NCI-H2227 treated with DMSO at 0.1 percent for 48 hours (cell line): ENCODE data around the gene MPRIP.
"Not testable (repeated sequence)": the region's sequence is repeated elsewhere in the genome, so short reads cannot be mapped to it uniquely, and the experiment has no call there.

Experiments
- DNase-seq: peaks from one replicate; lab custom pipeline; 2025; lab: John Stamatoyannopoulos, UW

Gene MPRIP

DNA sequence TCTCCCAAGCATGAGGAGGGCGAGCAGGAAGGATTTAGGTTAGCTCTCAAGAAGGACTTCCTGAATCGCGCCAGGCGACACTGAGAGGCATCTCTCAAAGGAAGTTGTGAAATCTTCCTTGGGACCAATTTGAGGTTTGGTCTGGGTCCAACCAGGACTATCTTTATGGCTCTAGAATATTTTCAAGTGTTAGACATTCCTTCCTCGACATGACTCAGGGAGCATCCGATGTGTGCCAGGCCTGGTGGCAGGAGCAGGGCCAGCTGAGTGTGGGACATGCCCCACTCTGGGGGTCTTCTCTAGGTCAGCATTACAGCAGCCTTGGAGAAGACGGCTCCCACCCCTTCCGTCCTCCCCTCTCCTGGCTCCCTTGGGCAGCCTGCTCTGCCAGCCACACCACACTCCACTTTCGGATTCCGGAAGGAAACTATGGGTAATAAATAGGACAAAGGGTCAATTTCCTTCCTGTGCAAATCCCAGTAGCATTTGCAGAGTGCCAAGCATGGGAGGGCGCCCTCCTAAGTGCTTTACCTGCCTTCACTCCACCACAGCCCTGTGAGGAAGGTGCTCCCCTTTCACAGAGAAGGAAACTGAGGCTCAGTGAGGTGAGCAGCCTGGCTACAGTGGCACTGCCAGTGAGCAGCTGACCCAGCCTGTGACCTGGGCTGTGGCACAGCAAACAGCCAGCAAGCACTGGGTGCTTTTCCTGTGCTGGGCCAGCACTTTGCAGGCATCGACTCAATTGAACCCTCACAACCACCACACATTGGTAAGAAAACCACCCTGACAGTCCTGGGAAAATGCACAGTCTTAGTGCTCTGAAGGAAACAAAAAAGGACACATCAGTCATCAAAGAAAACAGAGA, 31.0 kb upstream of the MPRIP start:
- DNase-seq = not testable (repeated sequence)

DNA sequence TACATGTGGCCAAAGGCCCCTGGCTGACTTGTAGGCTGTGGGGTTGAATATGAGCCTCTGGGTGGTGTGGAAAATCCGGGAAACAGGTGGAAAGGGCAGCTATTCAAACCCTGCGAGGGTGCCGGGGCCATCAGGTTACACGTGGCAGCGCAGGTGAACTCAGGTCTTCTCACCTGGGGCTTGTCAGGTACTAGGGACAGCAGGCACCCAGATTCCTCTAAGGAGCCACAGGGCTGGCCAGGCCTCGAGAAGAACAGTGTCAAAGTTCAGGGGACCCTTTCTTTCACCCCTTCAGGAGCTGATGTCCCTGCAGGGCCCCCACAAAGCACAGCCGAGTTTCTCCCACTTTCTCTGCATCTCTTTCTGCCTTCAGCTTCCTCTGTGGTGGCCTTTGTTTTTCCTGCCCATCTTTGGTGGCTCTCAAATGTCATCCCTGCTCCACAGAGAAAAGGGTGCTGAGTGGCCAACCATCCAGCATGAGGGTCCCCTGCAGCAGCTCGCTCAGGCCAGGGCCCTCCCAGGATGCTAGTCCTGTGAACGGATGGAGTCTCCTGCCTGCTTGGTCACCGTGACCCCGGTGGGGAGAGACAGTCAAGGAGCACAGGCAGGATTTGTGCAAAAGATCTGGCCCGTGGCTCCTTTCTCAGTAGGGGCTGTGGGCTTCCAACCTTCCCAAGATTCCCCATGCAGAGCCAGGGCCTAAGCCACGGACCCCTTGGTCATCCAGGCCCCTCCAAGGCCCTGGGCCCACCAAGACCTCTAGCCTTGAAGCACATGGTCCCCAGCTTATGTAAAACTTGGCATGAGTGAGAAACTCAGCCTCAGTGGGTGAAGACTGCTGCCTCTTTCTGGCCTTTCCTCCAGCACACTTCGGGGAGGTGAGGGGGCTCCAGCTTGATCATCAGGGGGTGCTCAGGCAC, 28.2 kb upstream of the MPRIP start:
- not testable (repeated sequence) for DNase-seq

DNA sequence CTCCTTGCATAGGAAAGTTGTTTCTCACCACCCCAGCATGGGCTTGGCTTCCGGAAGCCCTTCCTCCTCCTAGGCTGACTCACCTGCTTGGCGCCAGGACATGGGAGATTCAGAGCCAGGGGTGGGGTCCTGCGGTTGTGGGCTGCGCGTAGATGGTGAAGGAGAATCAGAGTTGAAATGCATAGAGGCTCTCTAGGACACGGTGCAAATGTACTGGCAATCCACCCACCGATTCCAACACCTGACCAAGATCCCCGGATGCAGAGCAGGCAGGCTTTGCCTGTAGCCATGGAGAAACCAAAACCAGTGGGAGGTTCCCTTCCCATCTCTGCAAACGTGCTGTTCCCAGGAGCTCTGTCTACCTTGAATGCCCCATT, 27.5 kb upstream of the MPRIP start:
- not testable (repeated sequence) for DNase-seq

DNA sequence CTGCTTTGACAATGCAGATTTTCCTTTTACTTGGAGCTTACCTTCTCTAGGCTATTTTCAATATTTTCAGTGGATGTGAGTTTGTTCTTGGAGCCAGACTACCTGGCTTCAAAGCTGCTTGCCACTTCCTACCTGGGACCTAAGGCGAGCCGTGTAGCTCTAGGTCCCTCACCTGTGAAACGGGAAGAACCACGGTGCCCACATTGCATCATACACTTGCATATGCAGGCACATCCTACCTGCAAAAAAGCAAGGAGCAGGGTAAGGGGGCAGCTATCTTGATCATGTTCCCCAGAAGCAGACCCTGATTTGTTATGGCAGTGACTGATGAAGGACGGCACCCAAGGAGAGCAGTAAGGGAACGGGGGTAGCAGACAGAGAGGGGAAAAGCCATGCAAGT, 27.0 kb upstream of the MPRIP start:
- DNase-seq = no peak

DNA sequence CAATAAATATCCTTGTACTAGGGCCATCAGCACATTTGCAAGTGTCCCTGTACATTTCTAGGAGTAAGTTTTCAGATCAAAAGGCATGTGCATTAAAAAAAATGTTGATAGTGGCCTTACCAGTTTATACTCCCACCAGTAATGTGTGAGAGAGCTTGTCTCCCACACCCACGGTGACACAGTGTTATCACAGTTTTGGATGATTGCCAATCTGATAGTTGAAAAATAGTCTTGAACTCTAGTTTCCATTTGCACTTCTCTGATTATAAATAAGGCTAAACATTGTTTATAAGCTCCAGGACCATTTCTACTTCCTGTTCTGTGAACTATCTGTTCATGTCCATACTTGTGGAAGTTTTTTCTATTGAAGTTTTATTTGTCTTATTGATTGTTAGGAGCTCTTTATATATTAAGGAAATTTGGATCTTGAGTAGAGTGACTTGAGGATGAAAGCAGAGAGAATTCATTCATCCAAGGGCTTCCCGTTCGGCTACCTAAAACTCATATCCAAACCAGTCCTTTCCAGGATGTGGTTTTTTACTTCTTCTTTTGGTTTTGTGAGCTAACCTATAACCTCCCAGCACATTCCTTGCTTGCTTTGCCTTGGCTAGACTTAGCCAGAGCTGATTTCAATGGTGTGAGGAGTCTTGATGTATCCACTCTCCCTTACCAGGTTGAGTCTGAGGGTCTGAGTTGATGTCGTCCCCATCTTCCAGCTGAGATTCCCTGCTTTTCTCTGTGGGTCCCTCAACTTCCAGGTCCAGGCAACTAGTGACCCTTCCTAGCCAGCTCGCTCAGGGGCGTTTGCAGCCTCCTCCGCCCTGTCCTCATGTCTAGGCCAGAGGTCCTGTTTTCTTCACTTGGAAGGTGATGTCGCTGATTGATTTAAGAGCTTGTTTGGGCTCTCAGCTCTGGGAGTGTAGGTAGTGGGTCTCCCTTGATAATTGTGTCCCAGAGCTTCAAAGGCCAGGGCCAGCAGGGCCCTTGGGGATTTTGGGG, 25.8 kb upstream of the MPRIP start:
- not testable (repeated sequence) for DNase-seq

DNA sequence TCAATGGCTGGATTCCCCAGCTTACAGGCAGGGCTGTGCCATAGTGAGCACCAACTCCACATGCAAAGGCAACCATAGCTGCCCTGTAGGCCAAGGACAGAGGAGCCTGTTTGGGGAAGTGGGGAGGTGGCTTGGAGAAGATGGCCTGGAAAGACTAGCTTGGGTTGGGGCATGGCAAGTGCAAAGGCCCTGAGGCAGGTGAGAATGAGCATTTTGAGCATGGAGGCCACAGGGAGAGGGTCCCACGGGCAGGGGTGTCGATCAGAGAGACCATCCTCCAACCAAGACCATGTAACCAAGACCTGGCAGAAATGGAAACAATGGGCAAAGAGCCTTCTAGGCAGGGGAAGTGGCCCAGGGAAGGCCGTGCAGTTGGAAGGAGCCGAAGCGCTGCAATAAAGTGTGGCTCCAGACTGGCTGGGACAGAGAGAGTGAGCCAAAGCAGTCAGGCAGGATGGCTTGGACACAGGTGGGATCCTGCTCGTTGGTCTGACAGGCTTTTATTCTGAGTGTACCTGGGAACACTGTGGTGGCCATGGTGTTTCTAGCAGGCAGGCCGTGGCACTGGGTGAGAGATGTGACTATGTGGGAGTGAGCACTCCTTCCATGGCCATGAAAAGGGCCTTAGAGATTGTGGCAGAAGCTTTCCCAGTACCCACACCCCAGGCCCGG, 24.8 kb upstream of the MPRIP start:
- DNase-seq = no peak

DNA sequence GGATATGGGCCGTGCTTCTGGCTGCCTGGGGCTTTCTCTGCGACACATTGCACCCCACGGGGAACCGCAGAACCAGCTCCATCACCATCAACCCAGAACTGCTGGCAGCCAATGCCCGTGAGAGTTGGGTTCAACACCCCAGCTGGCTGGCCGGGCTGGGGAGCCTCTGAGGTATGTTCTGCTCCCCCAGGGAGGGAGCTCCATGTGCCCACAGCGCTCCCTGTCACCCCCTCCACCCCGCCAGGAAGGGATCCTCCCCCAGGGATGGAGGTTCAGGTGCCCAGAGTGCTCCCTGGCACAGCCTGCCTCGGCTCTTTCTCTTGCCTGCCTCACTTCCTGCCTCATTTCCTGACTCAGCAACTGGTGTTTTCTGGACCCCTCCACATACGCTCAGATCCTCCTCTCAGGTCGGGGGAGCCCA, 24.2 kb upstream of the MPRIP start:
- DNase-seq = no peak

DNA sequence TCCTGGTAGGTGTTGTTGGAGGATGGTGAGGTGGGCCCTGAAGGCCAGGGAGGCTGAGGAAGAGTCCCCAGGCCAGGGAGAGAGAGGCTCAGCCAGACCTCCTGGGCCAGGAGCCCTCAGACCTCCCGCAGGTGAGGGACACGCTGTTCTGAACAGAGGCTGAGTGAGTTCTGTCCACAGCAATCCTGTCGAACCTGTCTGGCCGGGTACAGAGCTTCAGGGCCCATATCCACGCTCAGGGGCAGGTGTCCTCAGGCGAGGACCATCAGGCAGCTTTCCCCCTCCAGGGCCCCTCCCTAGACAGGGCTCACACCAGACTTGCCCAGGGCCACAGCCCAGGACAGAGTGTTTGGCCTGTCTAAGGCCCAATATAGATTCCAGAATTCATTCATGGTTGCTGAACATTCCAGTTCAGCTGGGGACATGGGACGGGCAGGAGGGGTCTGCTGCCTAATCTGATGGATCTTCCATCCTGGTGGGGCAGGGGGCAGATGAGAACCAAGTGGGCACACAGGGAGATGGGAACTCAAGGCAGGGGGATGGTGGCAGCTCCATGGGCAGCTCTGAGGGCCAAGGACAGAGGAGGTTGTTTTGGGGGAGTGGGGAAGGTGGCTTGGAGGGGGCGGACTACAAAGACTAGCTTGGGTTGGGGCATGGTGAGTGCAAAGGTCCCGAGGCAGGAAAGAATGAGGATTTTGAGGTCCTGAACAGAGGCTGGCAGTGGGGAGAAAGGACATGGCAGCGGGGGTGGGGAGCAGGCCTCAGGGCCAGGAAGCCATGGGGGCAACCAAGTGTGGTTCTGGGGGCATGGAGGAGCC, 23.4 kb upstream of the MPRIP start:
- DNase-seq = no peak

DNA sequence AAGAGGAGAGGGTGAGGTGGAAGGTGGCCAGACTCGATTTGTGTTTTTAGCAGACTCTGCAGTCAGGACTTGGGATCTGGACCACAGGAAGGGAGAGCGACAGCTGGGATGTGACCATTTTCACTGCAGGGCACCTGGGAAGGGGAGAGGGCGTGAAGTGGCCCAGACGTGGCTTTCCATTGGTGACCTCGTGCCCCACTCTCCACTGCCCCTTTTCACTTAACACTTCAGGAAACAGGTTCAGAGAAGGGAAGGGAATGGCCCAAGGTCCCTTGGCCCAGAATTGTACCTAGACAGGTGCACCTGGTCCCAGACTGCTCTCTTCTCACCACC, 22.9 kb upstream of the MPRIP start:
- no peak for DNase-seq

DNA sequence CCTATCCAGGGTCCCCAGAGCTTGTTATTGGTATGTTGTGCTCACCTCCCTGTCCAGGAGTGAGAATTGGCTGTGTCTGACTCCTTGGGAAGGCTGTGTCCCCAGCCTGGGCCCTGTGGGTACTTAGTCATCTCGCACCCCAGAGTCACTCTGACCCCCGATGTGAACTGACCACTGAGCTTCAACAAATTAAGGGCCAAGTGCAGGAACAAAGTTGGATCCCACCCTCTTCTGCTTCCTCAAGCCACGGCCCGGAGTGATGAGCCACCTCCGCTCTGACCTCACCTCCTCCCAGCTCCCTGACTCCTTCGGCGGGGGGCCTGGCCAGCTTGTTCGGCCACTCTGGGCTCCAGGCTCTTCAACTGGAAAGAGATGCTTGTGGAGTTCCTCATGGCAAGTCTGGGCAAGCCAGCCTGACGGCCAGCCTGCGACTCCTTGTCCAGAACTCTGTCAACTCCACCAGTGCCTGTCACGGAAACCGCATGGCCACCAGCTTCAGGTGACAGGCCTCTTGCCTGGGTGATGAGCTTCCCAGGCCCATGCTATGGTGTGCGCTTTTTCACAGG, 22.3 kb upstream of the MPRIP start:
- DNase-seq = no peak

DNA sequence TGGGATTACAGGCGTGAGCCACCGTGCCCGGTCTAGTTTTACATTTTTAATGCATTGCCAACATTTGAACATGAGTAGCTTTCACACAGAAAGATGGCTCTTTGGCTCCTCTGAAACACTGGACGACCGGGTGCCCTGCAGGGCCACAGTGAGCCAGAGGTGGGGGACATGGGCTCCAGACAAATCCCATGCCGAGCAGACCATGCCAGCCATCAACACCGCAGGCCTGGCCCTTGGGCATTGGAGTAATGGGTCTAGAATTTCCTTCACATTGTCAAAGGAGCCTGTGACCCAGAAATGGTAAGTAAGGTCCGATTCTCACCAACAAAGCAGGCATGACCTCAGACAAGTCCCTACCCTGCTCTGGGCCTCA, 21.4 kb upstream of the MPRIP start:
- DNase-seq = no peak

DNA sequence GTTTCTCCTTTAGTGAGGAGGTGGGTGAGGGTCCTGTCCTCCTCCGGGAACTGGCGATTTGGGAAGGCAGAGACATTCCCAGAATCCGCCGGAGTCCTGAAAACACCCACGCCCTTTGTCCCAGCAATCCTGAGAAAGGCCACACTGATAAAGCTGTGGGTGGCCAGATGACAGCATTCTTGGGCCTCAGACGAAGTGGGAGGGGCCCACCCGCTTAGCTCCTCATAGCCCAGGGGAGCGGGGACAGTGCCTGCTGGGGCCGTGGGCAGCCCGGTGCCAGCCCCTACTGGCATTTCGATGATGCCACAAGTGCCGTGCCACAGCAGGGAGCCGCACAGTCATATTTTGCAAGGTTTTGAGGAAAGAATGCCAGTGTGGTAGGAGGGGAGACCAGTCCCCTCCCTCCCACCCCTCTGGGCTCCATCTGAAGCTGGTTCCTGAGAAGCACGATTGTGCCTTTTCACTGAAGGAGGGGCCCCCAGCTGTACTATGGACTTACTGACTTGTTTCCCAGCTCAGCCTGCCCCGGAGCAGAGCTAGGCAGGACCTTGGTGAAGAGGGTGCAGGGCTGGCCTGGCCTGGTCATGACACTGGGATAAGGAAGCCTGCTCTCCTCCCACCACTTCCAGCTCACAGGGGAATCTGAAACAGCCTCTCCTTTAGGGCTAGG, 20.9 kb upstream of the MPRIP start:
- no peak for DNase-seq

DNA sequence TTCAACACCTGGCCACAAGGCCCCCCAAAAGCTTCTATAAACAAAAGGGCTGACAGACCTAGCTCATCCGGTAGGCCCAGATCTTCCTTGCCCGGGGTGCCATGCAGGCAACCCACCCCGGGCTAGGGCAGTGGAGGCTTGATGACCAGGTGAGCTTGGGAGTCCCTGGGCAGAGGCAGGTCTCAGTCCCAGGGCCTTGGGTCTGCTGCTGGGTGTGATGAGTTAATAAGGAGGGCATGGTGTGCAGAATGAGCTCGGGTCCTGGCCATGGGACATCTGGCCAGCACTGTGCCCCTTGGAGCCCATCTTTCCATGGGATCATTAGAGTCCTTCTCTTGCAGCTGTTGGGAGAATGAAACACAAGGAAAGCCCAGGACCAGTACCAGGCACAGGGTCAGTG, 20.2 kb upstream of the MPRIP start:
- DNase-seq = no peak

DNA sequence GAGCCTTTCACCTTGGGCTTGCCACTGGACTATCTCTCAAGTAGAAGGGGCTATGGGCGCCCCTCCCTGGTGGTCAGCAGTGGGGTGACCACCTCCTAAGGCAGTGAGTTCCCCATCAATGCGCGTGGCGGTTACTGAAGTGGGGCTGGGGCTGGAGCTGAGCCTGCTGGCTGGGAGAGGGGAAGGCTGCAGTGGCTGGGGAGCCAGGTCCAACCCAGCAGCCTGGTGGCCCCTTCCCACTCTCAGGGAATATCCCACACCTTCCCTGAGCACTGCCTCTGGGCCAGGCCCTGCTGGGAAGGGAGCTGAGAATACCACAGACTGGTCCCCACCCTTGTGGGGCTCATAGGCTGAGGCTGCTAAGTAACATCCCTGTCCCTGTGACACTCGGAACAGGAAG, 19.8 kb upstream of the MPRIP start:
- DNase-seq = no peak

DNA sequence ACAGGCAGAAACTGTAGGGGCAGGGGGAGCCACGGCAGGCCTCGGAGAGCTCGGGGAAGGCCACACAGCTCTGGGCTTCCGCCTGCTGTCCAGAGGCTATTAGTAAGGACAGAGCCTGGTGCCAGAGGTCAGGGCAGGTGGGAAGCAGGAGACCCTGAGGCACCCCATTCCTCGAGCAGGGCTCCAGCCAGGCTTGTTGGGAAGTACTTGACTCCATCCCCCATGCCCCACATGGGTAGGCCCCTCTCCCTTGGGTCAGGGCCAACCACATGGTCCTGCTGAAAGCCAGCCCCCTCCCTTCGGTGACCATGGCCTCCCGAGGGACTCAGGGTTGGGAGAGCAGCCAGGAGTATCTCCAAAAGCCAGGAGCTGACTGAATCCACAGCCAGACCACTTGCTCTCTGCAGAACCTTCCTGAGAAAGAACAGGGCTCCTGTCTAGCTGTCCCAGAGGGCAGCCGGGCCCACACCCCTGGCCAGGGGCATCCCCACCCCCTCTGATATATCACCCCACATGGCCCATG, 17.4 kb upstream of the MPRIP start:
- DNase-seq = no peak

DNA sequence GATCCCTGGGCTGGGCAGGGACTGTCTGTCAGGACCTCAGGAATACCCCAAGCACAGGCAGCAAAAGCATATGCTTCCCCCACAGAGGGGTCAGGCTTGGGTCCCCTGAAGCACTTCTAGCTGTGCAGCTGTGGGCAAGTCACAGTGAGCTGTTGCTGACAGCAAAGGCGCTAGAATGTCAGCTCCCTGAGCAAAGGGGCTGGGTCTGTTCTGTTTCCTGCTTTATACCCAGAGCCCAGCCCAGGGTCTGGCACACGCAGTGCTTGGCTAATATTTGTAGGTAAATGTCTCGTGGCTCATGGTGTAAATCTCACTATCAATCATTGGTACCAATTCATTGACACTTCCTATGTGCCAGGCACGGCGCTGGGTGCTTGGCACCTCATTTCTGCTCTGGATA, 16.6 kb upstream of the MPRIP start:
- no peak for DNase-seq

DNA sequence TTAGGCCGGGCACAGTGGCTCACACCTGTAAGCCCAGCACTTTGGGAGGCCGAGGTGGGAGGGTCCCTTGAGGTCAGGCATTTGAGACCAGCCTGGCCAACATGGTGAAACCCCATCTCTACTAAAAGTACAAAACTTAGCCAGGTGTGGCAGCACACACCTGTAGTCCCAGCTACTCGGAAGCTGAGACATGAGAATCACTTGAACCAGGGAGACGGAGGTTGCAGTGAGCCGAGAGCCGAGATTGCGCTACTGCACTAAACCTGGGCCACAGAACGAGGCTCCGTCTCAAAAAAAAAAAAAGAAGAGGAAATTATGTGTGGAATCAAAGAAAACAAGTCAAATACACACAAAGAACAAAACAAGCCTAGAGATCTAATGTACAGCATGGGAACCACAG, 16.1 kb upstream of the MPRIP start:
- no peak for DNase-seq

DNA sequence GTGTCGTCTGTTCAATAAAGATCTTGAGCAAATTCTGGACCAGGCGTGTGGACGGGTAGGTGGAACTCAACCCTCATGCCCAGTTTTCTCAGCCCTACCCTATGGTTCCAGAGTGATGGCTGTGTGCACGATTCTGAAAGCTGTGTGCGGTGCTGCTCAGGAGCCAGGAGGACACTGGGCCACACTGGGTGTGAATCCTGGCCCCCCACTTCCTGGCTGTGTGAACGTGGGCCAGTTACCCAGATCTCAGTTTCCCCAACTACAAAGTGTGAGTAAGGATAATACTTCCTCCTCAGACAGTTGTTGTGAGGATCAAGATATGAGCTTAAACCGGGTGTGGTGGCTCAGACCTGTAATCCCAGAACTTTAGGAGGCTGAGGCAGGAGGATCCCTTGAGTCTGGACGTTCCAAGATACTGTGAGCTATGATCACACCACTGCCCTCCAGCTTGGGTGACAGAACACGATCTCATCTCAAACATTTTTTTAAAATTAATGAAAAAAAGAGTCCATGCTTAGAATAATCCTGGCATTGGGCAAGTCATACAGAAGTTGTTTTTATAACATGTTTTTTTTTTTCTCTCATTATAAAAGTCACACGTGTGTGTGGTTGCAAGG, 14.7 kb upstream of the MPRIP start:
- DNase-seq = no peak
